HepG2 (cell line): ENCODE data around the gene SIGLEC7. TPM values are rescaled to one million over a fixed set of nuclear protein-coding genes. Genes with fewer than 3 reads are reported as not detected.

Source experiments
- polyA plus RNA-seq, 8 experiments: library from polyadenylated mRNA; depleted of rRNA in 3 of 8; stranded (reverse) in 7 of 8; unstranded in 1 of 8; fragments of >200 nt; fragmentation: Illumina TruSeq in 4 of 8; extraction: Trizol in 4 of 8; gene quantifications; 2 replicates each; pipeline versions ENCODE4 v1.2.1 to v1.2.3, GENCODE V29; 2011 to 2016; ENCODE audit warnings: low read depth in 4 of 8, missing spikeins in 1 of 8, mixed read lengths in 1 of 8; ENCODE audit not compliant: insufficient read depth in 1 of 8
- total RNA-seq, 5 experiments: library from RNA; depleted of rRNA; stranded (reverse); fragments of >200 nt; fragmentation: Illumina TruSeq; extraction: Trizol; gene quantifications; 2 replicates each; pipeline ENCODE4 v1.2.3, GENCODE V29; 2016; ENCODE audit warnings: low read depth in 1 of 5

Gene SIGLEC7
- total and polyA plus RNA-seq, 2 of the 13 experiments (the other 11 are each of a cell fraction or from before 2014, with no cell fraction given), result not detected

Other genes starting within 250 kb of the SIGLEC7 start
- gene KLK4, start 230.9 kb upstream of the SIGLEC7 start, total RNA-seq (2016; rRNA removed; fragmentation: Illumina TruSeq; extraction: Trizol), result not detected in 2 replicates
- not detected in 2 replicates for gene KLK4, start 230.9 kb upstream of the SIGLEC7 start, polyA plus RNA-seq (2011; rRNA removed)
- gene KLK5, start 189.3 kb upstream of the SIGLEC7 start, total RNA-seq (2016; rRNA removed; fragmentation: Illumina TruSeq; extraction: Trizol), result not detected in 2 replicates
- not detected in 2 replicates for gene KLK5, start 189.3 kb upstream of the SIGLEC7 start, polyA plus RNA-seq (2011; rRNA removed)
- 0.15 TPM in 1 of 2 replicates, not detected in the other for gene KLK6, start 172.7 kb upstream of the SIGLEC7 start, total RNA-seq (2016; rRNA removed; fragmentation: Illumina TruSeq; extraction: Trizol)
- 1.6 and 1.8 TPM in 2 replicates for gene KLK6, start 172.7 kb upstream of the SIGLEC7 start, polyA plus RNA-seq (2011; rRNA removed)
- gene KLK7, start 158.4 kb upstream of the SIGLEC7 start, total RNA-seq (2016; rRNA removed; fragmentation: Illumina TruSeq; extraction: Trizol), result not detected in 2 replicates
- gene KLK7, start 158.4 kb upstream of the SIGLEC7 start, polyA plus RNA-seq (2011; rRNA removed), result not detected in 2 replicates
- gene KLK8, start 140.7 kb upstream of the SIGLEC7 start, total RNA-seq (2016; rRNA removed; fragmentation: Illumina TruSeq; extraction: Trizol), result not detected in 2 replicates
- not detected in 2 replicates for gene KLK8, start 140.7 kb upstream of the SIGLEC7 start, polyA plus RNA-seq (2011; rRNA removed)
- not detected in 2 replicates for gene KLK10, start 122.6 kb upstream of the SIGLEC7 start, total RNA-seq (2016; rRNA removed; fragmentation: Illumina TruSeq; extraction: Trizol)
- gene KLK10, start 122.6 kb upstream of the SIGLEC7 start, polyA plus RNA-seq (2011; rRNA removed), result not detected in 2 replicates
- not detected in 2 replicates for gene KLK11, start 115.7 kb upstream of the SIGLEC7 start, total RNA-seq (2016; rRNA removed; fragmentation: Illumina TruSeq; extraction: Trizol)
- not detected in 2 replicates for gene KLK11, start 115.7 kb upstream of the SIGLEC7 start, polyA plus RNA-seq (2011; rRNA removed)
- not detected in 2 replicates for gene KLK12, start 107.3 kb upstream of the SIGLEC7 start, total RNA-seq (2016; rRNA removed; fragmentation: Illumina TruSeq; extraction: Trizol)
- gene KLK12, start 107.3 kb upstream of the SIGLEC7 start, polyA plus RNA-seq (2011; rRNA removed), result not detected in 2 replicates
- not detected in 2 replicates for gene KLK13, start 77.2 kb upstream of the SIGLEC7 start, total RNA-seq (2016; rRNA removed; fragmentation: Illumina TruSeq; extraction: Trizol)
- gene KLK13, start 77.2 kb upstream of the SIGLEC7 start, polyA plus RNA-seq (2011; rRNA removed), result 0.09 TPM in 1 of 2 replicates, not detected in the other
- not detected in 2 replicates for gene KLK14, start 59.4 kb upstream of the SIGLEC7 start, total RNA-seq (2016; rRNA removed; fragmentation: Illumina TruSeq; extraction: Trizol)
- gene KLK14, start 59.4 kb upstream of the SIGLEC7 start, polyA plus RNA-seq (2011; rRNA removed), result not detected in 2 replicates
- gene CTU1, start 33.9 kb upstream of the SIGLEC7 start, total RNA-seq (2016; rRNA removed; fragmentation: Illumina TruSeq; extraction: Trizol), result 1.9 and 2.9 TPM in 2 replicates
- gene CTU1, start 33.9 kb upstream of the SIGLEC7 start, polyA plus RNA-seq (2011; rRNA removed), result 1.9 and 2.5 TPM in 2 replicates
- not detected in 2 replicates for gene SIGLEC9, start 17.4 kb upstream of the SIGLEC7 start, total RNA-seq (2016; rRNA removed; fragmentation: Illumina TruSeq; extraction: Trizol)
- not detected in 2 replicates for gene SIGLEC9, start 17.4 kb upstream of the SIGLEC7 start, polyA plus RNA-seq (2011; rRNA removed)
- gene CD33, start 82.8 kb downstream of the SIGLEC7 start, total RNA-seq (2016; rRNA removed; fragmentation: Illumina TruSeq; extraction: Trizol), result 0.29 TPM in 1 of 2 replicates, not detected in the other
- 0.07 TPM in 1 of 2 replicates, not detected in the other for gene CD33, start 82.8 kb downstream of the SIGLEC7 start, polyA plus RNA-seq (2011; rRNA removed)
- gene SIGLECL1, start 108.8 kb downstream of the SIGLEC7 start, total RNA-seq (2016; rRNA removed; fragmentation: Illumina TruSeq; extraction: Trizol), result not detected in 2 replicates
- gene SIGLECL1, start 108.8 kb downstream of the SIGLEC7 start, polyA plus RNA-seq (2011; rRNA removed), result not detected in 2 replicates
- gene IGLON5, start 169.3 kb downstream of the SIGLEC7 start, total RNA-seq (2016; rRNA removed; fragmentation: Illumina TruSeq; extraction: Trizol), result 0.04 TPM in 1 of 2 replicates, not detected in the other
- gene IGLON5, start 169.3 kb downstream of the SIGLEC7 start, polyA plus RNA-seq (2011; rRNA removed), result 5.7 and 6.2 TPM in 2 replicates
- gene VSIG10L, start 199.8 kb downstream of the SIGLEC7 start, total RNA-seq (2016; rRNA removed; fragmentation: Illumina TruSeq; extraction: Trizol), result 1.8 and 2.7 TPM in 2 replicates
- 8.0 and 8.5 TPM in 2 replicates for gene VSIG10L, start 199.8 kb downstream of the SIGLEC7 start, polyA plus RNA-seq (2011; rRNA removed)
- gene ETFB, start 224.1 kb downstream of the SIGLEC7 start, total RNA-seq (2016; rRNA removed; fragmentation: Illumina TruSeq; extraction: Trizol), result 678 and 853 TPM in 2 replicates
- gene ETFB, start 224.1 kb downstream of the SIGLEC7 start, polyA plus RNA-seq (2011; rRNA removed), result 1,171 and 1,314 TPM in 2 replicates
- 1.1 and 1.8 TPM in 2 replicates for gene CLDND2, start 226.7 kb downstream of the SIGLEC7 start, total RNA-seq (2016; rRNA removed; fragmentation: Illumina TruSeq; extraction: Trizol)
- gene CLDND2, start 226.7 kb downstream of the SIGLEC7 start, polyA plus RNA-seq (2011; rRNA removed), result 0.84 and 1.6 TPM in 2 replicates
- not detected in 2 replicates for gene NKG7, start 230.4 kb downstream of the SIGLEC7 start, total RNA-seq (2016; rRNA removed; fragmentation: Illumina TruSeq; extraction: Trizol)
- 0.21 and 0.40 TPM in 2 replicates for gene NKG7, start 230.4 kb downstream of the SIGLEC7 start, polyA plus RNA-seq (2011; rRNA removed)
- gene LIM2, start 245.7 kb downstream of the SIGLEC7 start, total RNA-seq (2016; rRNA removed; fragmentation: Illumina TruSeq; extraction: Trizol), result not detected in 2 replicates
- gene LIM2, start 245.7 kb downstream of the SIGLEC7 start, polyA plus RNA-seq (2011; rRNA removed), result 1.3 and 1.8 TPM in 2 replicates
- not detected in 2 replicates for gene C19orf84, start 248.3 kb downstream of the SIGLEC7 start, total RNA-seq (2016; rRNA removed; fragmentation: Illumina TruSeq; extraction: Trizol)
- 0.05 and 0.20 TPM in 2 replicates for gene C19orf84, start 248.3 kb downstream of the SIGLEC7 start, polyA plus RNA-seq (2011; rRNA removed)